ENCODE data around the gene ASAP3.

Gene ASAP3

DNA sequence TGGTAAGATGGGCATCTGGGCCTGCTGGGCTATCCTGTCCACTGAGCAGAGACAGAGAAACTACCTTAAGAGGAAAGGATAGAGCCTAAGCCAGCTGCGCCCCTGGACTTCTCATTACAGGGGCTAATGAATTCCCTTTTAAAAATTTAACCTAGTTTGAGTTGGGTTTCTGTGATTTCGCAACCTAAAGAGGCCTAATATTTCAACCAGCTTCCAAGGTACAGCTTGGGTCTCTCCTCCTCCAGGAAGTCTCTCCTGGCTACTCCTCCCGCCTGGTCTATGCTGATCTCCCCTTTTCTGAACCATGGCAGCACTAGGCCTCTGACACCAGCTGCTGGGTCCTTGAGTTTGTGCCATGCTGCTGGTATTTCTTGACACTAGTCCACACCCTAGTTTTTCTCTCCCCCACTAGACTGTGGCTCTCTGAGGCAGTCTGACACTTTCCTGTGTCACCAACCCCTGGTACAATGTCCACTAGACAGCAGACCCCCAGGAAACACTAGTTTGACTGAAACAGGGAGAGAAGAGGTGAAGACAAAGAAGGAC lies 30.5 kb downstream of the ASAP3 start:
- no peak for TF ChIP-seq ZFX (IDR thresholded peaks at IDR 0.05)
- TF ChIP-seq, protein P1, sequence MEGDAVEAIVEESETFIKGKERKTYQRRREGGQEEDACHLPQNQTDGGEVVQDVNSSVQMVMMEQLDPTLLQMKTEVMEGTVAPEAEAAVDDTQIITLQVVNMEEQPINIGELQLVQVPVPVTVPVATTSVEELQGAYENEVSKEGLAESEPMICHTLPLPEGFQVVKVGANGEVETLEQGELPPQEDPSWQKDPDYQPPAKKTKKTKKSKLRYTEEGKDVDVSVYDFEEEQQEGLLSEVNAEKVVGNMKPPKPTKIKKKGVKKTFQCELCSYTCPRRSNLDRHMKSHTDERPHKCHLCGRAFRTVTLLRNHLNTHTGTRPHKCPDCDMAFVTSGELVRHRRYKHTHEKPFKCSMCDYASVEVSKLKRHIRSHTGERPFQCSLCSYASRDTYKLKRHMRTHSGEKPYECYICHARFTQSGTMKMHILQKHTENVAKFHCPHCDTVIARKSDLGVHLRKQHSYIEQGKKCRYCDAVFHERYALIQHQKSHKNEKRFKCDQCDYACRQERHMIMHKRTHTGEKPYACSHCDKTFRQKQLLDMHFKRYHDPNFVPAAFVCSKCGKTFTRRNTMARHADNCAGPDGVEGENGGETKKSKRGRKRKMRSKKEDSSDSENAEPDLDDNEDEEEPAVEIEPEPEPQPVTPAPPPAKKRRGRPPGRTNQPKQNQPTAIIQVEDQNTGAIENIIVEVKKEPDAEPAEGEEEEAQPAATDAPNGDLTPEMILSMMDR (conservative IDR thresholded peaks at IDR 0.05) = no peak
- H3K27ac ChIP-seq = peak overlapping the region; percentile 79

DNA sequence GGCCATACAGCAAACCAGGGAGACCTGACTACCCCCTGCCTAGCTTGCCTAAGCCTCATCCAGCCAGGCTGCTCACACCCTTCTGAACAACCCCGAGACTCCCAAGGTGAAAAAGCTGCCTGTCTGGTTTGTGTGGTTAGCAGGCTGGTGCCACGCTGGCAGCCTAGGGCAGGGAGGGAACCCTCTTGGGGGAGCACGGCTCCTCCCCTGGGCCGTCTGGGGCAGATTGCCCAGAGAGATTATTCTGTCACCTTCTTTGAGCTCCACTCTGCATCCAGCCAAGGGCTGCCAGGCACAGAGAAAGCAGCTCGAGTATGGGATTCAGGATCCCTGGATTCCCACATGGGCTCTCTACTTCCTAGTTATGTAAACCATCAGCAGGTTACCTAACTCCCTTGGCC lies 32.0 kb downstream of the ASAP3 start:
- TF ChIP-seq, protein P1 (conservative IDR thresholded peaks at IDR 0.05) = no peak
- no peak for TF ChIP-seq ZFX (IDR thresholded peaks at IDR 0.05)
- H3K27ac ChIP-seq = peak overlapping the region; percentile 79

DNA sequence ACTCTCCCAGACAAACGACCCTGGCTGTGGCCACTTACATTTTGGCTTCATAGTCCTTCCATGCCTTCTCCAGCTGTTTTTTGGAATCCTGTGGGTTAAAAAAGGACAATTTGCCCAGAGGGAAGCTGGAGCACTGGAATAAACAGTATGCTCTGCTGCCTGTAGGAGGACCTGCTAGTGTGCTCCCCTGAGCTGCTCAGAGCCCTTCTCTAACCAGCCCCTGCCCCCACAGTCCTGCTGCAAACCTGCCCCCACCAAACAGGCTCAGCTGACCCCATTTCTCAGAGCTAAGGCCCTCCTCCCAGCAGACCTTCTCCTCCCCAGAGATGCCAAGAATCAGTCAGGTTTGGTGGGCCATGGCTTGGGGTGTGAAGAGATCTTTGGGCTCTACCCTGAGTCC lies 32.5 kb downstream of the ASAP3 start:
- H3K27ac ChIP-seq = peak overlapping the region; percentile 79
- TF ChIP-seq, protein P1 (conservative IDR thresholded peaks at IDR 0.05) = no peak

DNA sequence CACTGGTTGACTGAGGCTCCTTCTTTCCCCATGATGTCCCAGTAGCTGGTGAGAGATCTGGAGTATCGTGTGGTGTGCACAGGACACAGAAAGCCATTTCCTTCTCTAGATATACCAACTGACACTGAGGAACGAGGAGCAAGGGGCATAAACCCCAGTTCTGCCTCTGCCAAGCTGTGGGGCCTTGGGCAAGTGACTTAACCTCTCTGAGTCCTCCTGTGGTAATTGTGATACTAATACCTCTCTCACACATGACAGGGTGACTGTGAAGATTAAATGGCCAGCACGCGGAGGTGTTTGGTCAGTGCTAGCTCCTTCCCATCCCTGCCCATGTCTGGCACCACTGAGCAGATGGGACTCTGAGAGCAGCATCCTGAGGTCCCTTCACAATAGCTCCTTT lies 33.1 kb downstream of the ASAP3 start:
- peak overlapping the region; percentile 79 for H3K27ac ChIP-seq
- TF ChIP-seq, protein P1 (conservative IDR thresholded peaks at IDR 0.05) = no peak
- TF ChIP-seq ZFX (IDR thresholded peaks at IDR 0.05) = no peak

DNA sequence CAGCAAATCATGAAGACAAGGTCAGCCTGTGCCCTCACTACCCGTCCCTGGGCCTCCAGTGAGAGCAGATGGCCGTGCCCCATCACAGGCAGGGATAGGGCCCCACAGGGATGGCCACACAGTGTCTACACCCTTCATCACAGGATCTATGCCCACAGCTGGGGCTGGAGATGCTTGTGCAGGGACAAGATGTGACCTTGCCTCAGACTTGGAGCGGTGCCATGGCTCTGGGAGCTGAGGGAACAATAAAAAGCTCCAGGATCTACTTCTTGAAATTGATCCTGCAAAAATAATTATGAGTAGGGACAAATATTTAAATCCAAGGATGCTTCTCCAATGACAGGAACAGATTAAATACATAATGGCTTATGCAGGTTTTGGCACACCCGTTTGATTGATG lies 34.0 kb downstream of the ASAP3 start:
- H3K27ac ChIP-seq = 0 out of 2 replicates have a peak overlapping the region, but pooled peaks have one; percentile 4
- TF ChIP-seq, protein P1 (conservative IDR thresholded peaks at IDR 0.05) = no peak
- no peak for TF ChIP-seq ZFX (IDR thresholded peaks at IDR 0.05)

DNA sequence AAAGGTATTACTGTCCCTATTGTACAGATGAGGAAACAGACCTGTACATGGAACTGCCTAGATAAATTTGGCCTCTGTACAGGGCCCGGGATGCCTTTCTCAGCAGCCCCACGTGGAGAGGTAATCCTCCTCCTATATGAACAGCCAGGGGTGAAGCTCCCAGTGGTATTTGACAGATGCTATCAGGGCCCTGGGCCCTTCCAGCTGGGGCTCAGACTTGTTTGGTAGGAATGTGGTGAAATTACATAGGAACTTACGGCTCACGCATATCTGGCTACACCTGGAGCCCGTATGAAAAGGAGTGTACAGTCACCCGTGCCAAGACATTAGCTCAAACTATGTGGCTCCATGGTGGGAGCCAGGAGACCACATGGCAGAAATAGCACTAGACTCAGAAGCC lies 34.7 kb downstream of the ASAP3 start:
- no peak overlapping the region for H3K27ac ChIP-seq

DNA sequence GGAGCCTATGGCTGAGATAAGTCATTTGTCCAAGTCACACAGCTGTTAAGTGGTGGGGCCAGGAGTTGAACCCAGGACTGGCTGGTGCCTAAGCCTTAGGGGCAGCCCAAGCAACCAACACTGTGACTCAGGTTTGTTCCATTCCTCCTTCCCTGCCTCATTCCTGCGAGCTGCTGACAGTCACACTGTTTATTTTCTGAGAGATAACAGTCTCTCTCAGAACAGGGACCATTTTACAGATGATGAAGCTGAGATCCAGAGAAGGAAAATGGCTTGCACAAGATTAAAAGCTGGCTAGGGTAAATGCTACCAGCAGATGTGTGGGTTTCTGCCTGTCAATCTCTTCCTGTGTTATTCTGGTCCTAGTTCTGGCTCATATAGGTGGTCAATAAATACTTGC lies 35.1 kb downstream of the ASAP3 start:
- H3K27ac ChIP-seq = no peak overlapping the region
- TF ChIP-seq, protein P1 (conservative IDR thresholded peaks at IDR 0.05) = no peak
- TF ChIP-seq ZFX (IDR thresholded peaks at IDR 0.05) = no peak

More for the DNA sequence above, 34.7 kb downstream of the ASAP3 start:
- TF ChIP-seq, protein P1 (conservative IDR thresholded peaks at IDR 0.05) = no peak
- no peak for TF ChIP-seq ZFX (IDR thresholded peaks at IDR 0.05)
